Neural cell (in vitro differentiated cells): ENCODE measurements around the gene RUFY3. TPM values are rescaled to one million over a fixed set of nuclear protein-coding genes. Genes with fewer than 3 reads are reported as not detected.

Source experiments
- H2AFZ ChIP-seq: fragments of 200-600, 300-800 bp; sonication (generic), shearing (Covaris generic); 2 replicates; pipeline ENCODE4 v1.6.0; 2014; ENCODE audit warnings: low read depth, mild to moderate bottlenecking, antibody characterized with exemption, low read length, moderate library complexity
- H3F3A ChIP-seq: fragments of 200-600 bp; shearing (Covaris generic); 2 replicates; pipeline ENCODE4 v1.6.1; 2016; ENCODE audit warnings: mild to moderate bottlenecking, moderate library complexity, mixed read lengths, antibody characterized with exemption, low read length; ENCODE audit not compliant: insufficient read depth, poor library complexity, severe bottlenecking
- H3K27ac ChIP-seq: fragments of 200-600, 300-800 bp; sonication (generic), shearing (Covaris generic); 2 replicates; pipeline ENCODE4 v1.5.1; 2014; ENCODE audit warnings: mild to moderate bottlenecking, low read length, moderate library complexity
- H3K27me3 ChIP-seq: fragments of 300-800, 200-600 bp; sonication (generic), shearing (Covaris generic); 2 replicates; pipeline ENCODE4 v1.6.0; 2014; ENCODE audit warnings: mild to moderate bottlenecking, low read depth, low read length, moderate library complexity; ENCODE audit not compliant: insufficient read depth
- H3K36me3 ChIP-seq: fragments of 300-800, 200-600 bp; sonication (generic), shearing (Covaris generic); 2 replicates; pipeline ENCODE4 v1.5.1; 2014; ENCODE audit warnings: mild to moderate bottlenecking, antibody characterized with exemption, low read length, moderate library complexity; ENCODE audit not compliant: insufficient read depth
- H3K4me2 ChIP-seq: fragments of 300-800, 200-600 bp; sonication (generic), shearing (Covaris generic); 2 replicates; pipeline ENCODE4 v1.6.0; 2014; ENCODE audit warnings: mild to moderate bottlenecking, low read length
- H3K4me3 ChIP-seq: fragments of 300-800, 200-600 bp; sonication (generic), shearing (Covaris generic); 2 replicates; pipeline ENCODE4 v1.5.1; 2014; ENCODE audit warnings: mild to moderate bottlenecking, low read length, moderate library complexity
- H3K79me2 ChIP-seq: fragments of 200-600 bp; shearing (Covaris generic); replicated peaks from 2 replicates; pipeline ENCODE4 v1.6.0; 2014; ENCODE audit warnings: mild to moderate bottlenecking, low read length, moderate library complexity; ENCODE audit not compliant: insufficient read depth
- H3K9ac ChIP-seq: fragments of 300-800, 200-600 bp; sonication (generic), shearing (Covaris generic); 2 replicates; pipeline ENCODE4 v1.6.1; 2016; ENCODE audit warnings: mild to moderate bottlenecking, low read length, mixed read lengths
- H3K9me2 ChIP-seq: fragments of 200-600 bp; shearing (Covaris generic); 2 replicates; pipeline ENCODE4 v1.6.1; 2016; ENCODE audit warnings: mild to moderate bottlenecking, low read length, mixed read lengths; ENCODE audit not compliant: insufficient read depth
- H3K9me3 ChIP-seq: fragments of 200-600, 300-800 bp; sonication (generic), shearing (Covaris generic); 2 replicates; pipeline ENCODE4 v1.6.1; 2016; ENCODE audit warnings: mild to moderate bottlenecking, mixed run types, low read length, moderate library complexity, mixed read lengths
- H4K20me1 ChIP-seq: fragments of 200-600 bp; shearing (Covaris generic); 2 replicates; pipeline ENCODE4 v1.6.1; 2016; ENCODE audit warnings: mild to moderate bottlenecking, mixed run types; ENCODE audit not compliant: insufficient read depth
- CTCF ChIP-seq: fragments of 450-650 bp; IDR thresholded peaks from 2 replicates; pipeline ENCODE4 v1.5.1; 2014; ENCODE audit warnings: antibody characterized with exemption, mild to moderate bottlenecking, moderate library complexity; ENCODE audit not compliant: poor library complexity, severe bottlenecking
- EP300 ChIP-seq: fragments of 450-650 bp; conservative IDR thresholded peaks from 2 replicates; pipeline ENCODE4 v1.6.1; 2014; ENCODE audit warnings: antibody characterized with exemption, mild to moderate bottlenecking, moderate library complexity; ENCODE audit not compliant: poor library complexity, severe bottlenecking
- EZH2 ChIP-seq: fragments of 200-600, 300-800 bp; shearing (Covaris generic), sonication (generic); IDR thresholded peaks from 2 replicates; pipeline ENCODE4 v1.6.1; 2014; ENCODE audit warnings: antibody characterized with exemption, low read length, borderline replicate concordance, mild to moderate bottlenecking; ENCODE audit not compliant: insufficient read depth, poor library complexity, severe bottlenecking
- MXI1 ChIP-seq: fragments of 450-650 bp; conservative IDR thresholded peaks from 2 replicates; pipeline ENCODE4 v1.6.1; 2014; ENCODE audit warnings: antibody characterized with exemption, mild to moderate bottlenecking; ENCODE audit not compliant: poor library complexity, severe bottlenecking
- POLR2AphosphoS5 ChIP-seq: IDR thresholded peaks from 2 replicates; pipeline ENCODE4 v1.6.1; 2012
- RAD21 ChIP-seq: fragments of 450-650 bp; conservative IDR thresholded peaks from 2 replicates; pipeline ENCODE4 v1.6.1; 2014; ENCODE audit warnings: antibody characterized with exemption, mild to moderate bottlenecking, moderate library complexity
- REST ChIP-seq: IDR thresholded peaks from 2 replicates; pipeline ENCODE4 v1.6.1; 2012; ENCODE audit warnings: borderline replicate concordance
- SMC3 ChIP-seq: fragments of 450-650 bp; conservative IDR thresholded peaks from 2 replicates; pipeline ENCODE4 v1.6.1; 2014; ENCODE audit warnings: antibody characterized with exemption, mild to moderate bottlenecking, moderate library complexity; ENCODE audit not compliant: poor library complexity
- TAF1 ChIP-seq: IDR thresholded peaks from 2 replicates; pipeline ENCODE4 v1.6.1; 2012; ENCODE audit warnings: low read depth
- polyA plus RNA-seq: library from polyadenylated mRNA; depleted of rRNA; stranded (reverse); fragments of >200 nt; gene quantifications from 2 replicates; pipeline ENCODE4 v1.2.3, GENCODE V29; 2014

RUFY3 gene
- polyA plus RNA-seq, 1 donor from 2014 or later: 414 TPM

GRCh38 chr4:70833675-70834074 lies 111.9 kb downstream of the RUFY3 start:
- no peaks in the 10 kb centered on the region for H3K36me3 ChIP-seq
- H3K4me3 ChIP-seq: no peak overlapping the region
- H3K9me2 ChIP-seq: no peaks in the 10 kb centered on the region
- no peaks in the 10 kb centered on the region for H3K9me3 ChIP-seq
- TF ChIP-seq EZH2: no peak
- no peak for TF ChIP-seq MXI1
- no peak for TF ChIP-seq EP300
- no peak for TF ChIP-seq POLR2AphosphoS5
- no peak for TF ChIP-seq CTCF
- TF ChIP-seq RAD21: no peak
- no peak for TF ChIP-seq REST
- no peak for TF ChIP-seq TAF1
- no peak for TF ChIP-seq SMC3
- no peak overlapping the region for H3K27ac ChIP-seq
- no peak overlapping the region for H3K4me2 ChIP-seq
- H3F3A ChIP-seq: no peaks in the 10 kb centered on the region
- peaks cover 37% of the 10 kb centered on the region for H3K79me2 ChIP-seq
- no peak overlapping the region for H3K9ac ChIP-seq
- no peaks in the 10 kb centered on the region for H4K20me1 ChIP-seq
- no peak overlapping the region for H2AFZ ChIP-seq
- no peaks in the 10 kb centered on the region for H3K27me3 ChIP-seq

- Histone ChIP-seq H3K9me3 (no peaks in the 10 kb centered on the region), H2AFZ (no peak overlapping the region), H3K27ac (no peak overlapping the region), H3K4me3 (no peak overlapping the region), H3K9me2 (no peaks in the 10 kb centered on the region), H3K79me2 (peaks cover 37% of the 10 kb centered on the region), H3K36me3 (no peaks in the 10 kb centered on the region), H3K9ac (no peak overlapping the region), H3K4me2 (no peak overlapping the region), H4K20me1 (no peaks in the 10 kb centered on the region), H3K27me3 (no peaks in the 10 kb centered on the region), H3F3A (no peaks in the 10 kb centered on the region)
- no peak for TF ChIP-seq EZH2
- no peak for TF ChIP-seq REST
- TF ChIP-seq CTCF: no peak
- no peak for TF ChIP-seq MXI1
Measured at GRCh38 chr4:70836081-70836480, 114.3 kb downstream of the RUFY3 start.
